SJSA1 (cell line): Measurements from ENCODE around the gene YJEFN3. TPM values are rescaled to one million over a fixed set of nuclear protein-coding genes. Genes with fewer than 3 reads are reported as not detected.

Experiments
- DNase-seq, 2 experiments: peaks; one replicate each; pipeline ENCODE4 v3.0.0-alpha.2; 2015 to 2020; ENCODE audit warnings: low spot score in 2 of 2, low read depth in 1 of 2
- H3K27ac ChIP-seq: fragments of 250-450 bp; sonication (Bioruptor Pico); 2 replicates; pipeline ENCODE4 v1.5.1; 2020; ENCODE audit warnings: mild to moderate bottlenecking, moderate library complexity
- H3K27me3 ChIP-seq: fragments of 250-450 bp; sonication (Bioruptor Pico); replicated peaks from 2 replicates; pipeline ENCODE4 v1.5.1; 2020; ENCODE audit warnings: mild to moderate bottlenecking, moderate library complexity
- H3K36me3 ChIP-seq: fragments of 250-450 bp; sonication (Bioruptor Pico); 2 replicates; pipeline ENCODE4 v1.5.1; 2020; ENCODE audit warnings: mild to moderate bottlenecking
- H3K4me1 ChIP-seq: fragments of 250-450 bp; sonication (Bioruptor Pico); replicated peaks from 2 replicates; pipeline ENCODE4 v1.6.1; 2021; ENCODE audit warnings: mild to moderate bottlenecking
- H3K4me3 ChIP-seq: fragments of 250-450 bp; sonication (Bioruptor Pico); 2 replicates; pipeline ENCODE4 v1.5.1; 2020; ENCODE audit warnings: mild to moderate bottlenecking
- H3K9me3 ChIP-seq: fragments of 250-450 bp; sonication (Bioruptor Pico); replicated peaks from 2 replicates; pipeline ENCODE4 v1.5.1; 2020; ENCODE audit warnings: mild to moderate bottlenecking
- total RNA-seq: library from RNA; depleted of rRNA; stranded (reverse); fragments of >200 nt; shearing (Covaris generic); gene quantifications from 2 replicates; pipeline ENCODE4 v1.2.3, GENCODE V29; 2014; rRNA removed

Gene YJEFN3
- total RNA-seq, result 1.6 and 1.8 TPM in 2 replicates

GRCh38 chr19:19528721-19529490 is at the start of gene YJEFN3:
YJEFN3 (plus strand) TSS chr19:19528911; CDS start chr19:19528933, 22 bp downstream.
- H3K36me3 ChIP-seq, result peaks cover 39% of the 10 kb centered on the region
- no peak within 1 kb of the TSS for H3K4me3 ChIP-seq
- H3K27ac ChIP-seq, result no peak within 1 kb of the TSS
- no peaks in the 10 kb centered on the region for H3K9me3 ChIP-seq
- no peaks in the 10 kb centered on the region for H3K27me3 ChIP-seq
- DNase-seq, result no peak
- peaks cover 6% of the 10 kb centered on the region for H3K4me1 ChIP-seq

DNA sequence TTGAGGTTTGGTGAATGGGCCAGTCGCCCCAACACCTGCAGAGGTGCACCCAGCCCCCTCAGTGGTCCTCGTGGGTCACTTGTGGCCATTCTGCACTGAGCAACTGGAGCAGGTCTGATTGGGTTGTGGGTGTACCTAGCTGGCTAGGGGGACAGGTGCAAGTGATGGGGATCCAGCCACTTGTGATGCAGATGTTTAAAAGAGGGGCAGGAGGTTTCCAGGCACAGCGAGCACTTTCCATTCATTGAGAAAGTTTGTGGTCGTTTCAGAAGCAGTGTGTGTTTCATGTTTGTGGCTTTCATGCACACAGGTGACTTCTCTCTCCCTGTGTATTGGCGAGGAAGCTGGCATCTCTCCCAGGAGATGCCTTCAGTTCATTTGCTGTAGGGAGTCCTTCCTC is 48.0 kb upstream of the YJEFN3 start:
- H3K27ac ChIP-seq, result no peak overlapping the region
- H3K36me3 ChIP-seq, result peaks cover 27% of the 10 kb centered on the region
- no peak overlapping the region for H3K4me3 ChIP-seq
- no peak for DNase-seq
- H3K4me1 ChIP-seq, result no peaks in the 10 kb centered on the region
- no peaks in the 10 kb centered on the region for H3K27me3 ChIP-seq
- no peaks in the 10 kb centered on the region for H3K9me3 ChIP-seq

GRCh38 chr19:19482809-19483596 is 45.7 kb upstream of the YJEFN3 start:
- DNase-seq, result no peak
- Histone ChIP-seq H3K9me3 (no peaks in the 10 kb centered on the region), H3K27me3 (no peaks in the 10 kb centered on the region), H3K4me1 (no peaks in the 10 kb centered on the region), H3K27ac (no peak overlapping the region), H3K4me3 (no peak overlapping the region), H3K36me3 (peaks cover 24% of the 10 kb centered on the region)

- no peaks in the 10 kb centered on the region for H3K9me3 ChIP-seq
- H3K36me3 ChIP-seq, result peaks cover 22% of the 10 kb centered on the region
- H3K4me3 ChIP-seq, result no peak overlapping the region
- H3K27me3 ChIP-seq, result no peaks in the 10 kb centered on the region
- H3K27ac ChIP-seq, result no peak overlapping the region
- peaks cover 14% of the 10 kb centered on the region for H3K4me1 ChIP-seq
- no peak for DNase-seq
Observed at GRCh38 chr19:19485161-19485997, 43.3 kb upstream of the YJEFN3 start.

DNA sequence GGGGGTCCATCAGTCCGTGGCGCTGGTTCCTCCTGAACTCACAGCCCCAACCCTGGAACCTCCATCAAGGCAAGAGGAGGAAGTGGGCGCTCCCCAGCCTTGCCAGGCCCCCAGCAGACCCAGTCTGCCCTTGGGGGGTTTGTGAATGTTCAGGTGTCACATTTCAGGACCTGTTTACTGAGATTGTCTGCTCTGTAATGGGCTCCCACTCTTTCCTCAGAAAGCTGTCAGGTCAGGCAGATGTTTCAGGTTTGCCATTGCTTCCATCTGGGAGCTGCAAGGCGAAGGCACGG is 42.8 kb upstream of the YJEFN3 start:
- Histone ChIP-seq H3K27me3 (no peaks in the 10 kb centered on the region), H3K4me3 (no peak overlapping the region), H3K36me3 (peaks cover 21% of the 10 kb centered on the region), H3K9me3 (no peaks in the 10 kb centered on the region), H3K4me1 (peaks cover 14% of the 10 kb centered on the region), H3K27ac (no peak overlapping the region)
- DNase-seq, result no peak

GRCh38 chr19:19486343-19487076 is 42.2 kb upstream of the YJEFN3 start:
- Histone ChIP-seq H3K9me3 (no peaks in the 10 kb centered on the region), H3K27me3 (no peaks in the 10 kb centered on the region), H3K36me3 (peaks cover 23% of the 10 kb centered on the region), H3K4me3 (no peak overlapping the region), H3K4me1 (peaks cover 14% of the 10 kb centered on the region), H3K27ac (no peak overlapping the region)
- DNase-seq, result no peak

DNA sequence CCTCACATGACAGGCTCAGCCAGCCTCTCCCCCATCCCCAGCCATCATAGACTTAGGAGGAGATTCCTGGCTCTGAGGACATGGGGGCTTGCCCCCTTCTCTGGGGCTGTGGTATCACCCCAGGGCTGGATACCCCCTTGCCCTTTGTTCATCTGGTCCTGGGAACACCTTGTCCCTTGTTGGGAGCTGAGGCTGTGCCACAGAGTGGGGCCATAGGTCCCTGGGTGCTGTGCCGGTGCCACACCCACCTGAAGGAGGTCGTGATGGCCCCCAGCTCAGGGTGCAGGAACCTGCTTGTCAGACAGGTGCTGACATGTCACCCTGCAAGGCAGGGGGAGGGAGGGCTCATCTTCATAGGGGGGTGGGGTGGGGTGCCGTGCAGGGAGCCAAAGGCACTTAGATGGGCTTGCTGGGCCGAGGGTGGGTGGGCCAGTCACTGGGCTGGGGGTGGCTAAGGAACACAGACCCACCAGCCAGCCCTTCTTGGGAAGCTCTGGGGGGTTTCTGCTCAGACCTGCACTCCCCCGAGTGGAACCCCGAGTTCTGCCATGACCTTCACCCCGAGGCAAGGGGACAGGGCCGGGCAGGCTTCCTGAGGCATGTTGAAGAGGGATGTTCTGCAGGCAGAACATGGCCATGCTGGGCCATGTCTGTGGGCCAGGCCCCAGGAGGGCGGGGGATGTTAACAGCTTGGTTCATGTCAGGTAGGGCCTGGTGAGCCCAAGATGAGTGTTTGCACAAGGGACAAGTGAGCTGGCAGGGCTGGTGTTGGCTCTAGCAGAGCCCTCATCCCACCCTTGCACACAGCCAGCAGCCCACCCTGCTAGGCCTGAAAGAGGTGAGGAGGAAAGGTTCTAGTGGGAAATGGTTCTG is 41.4 kb upstream of the YJEFN3 start:
- H3K4me1 ChIP-seq, result peaks cover 14% of the 10 kb centered on the region
- DNase-seq, result no peak
- peaks cover 26% of the 10 kb centered on the region for H3K36me3 ChIP-seq
- H3K27ac ChIP-seq, result no peak overlapping the region
- H3K27me3 ChIP-seq, result no peaks in the 10 kb centered on the region
- no peak overlapping the region for H3K4me3 ChIP-seq
- no peaks in the 10 kb centered on the region for H3K9me3 ChIP-seq

DNA sequence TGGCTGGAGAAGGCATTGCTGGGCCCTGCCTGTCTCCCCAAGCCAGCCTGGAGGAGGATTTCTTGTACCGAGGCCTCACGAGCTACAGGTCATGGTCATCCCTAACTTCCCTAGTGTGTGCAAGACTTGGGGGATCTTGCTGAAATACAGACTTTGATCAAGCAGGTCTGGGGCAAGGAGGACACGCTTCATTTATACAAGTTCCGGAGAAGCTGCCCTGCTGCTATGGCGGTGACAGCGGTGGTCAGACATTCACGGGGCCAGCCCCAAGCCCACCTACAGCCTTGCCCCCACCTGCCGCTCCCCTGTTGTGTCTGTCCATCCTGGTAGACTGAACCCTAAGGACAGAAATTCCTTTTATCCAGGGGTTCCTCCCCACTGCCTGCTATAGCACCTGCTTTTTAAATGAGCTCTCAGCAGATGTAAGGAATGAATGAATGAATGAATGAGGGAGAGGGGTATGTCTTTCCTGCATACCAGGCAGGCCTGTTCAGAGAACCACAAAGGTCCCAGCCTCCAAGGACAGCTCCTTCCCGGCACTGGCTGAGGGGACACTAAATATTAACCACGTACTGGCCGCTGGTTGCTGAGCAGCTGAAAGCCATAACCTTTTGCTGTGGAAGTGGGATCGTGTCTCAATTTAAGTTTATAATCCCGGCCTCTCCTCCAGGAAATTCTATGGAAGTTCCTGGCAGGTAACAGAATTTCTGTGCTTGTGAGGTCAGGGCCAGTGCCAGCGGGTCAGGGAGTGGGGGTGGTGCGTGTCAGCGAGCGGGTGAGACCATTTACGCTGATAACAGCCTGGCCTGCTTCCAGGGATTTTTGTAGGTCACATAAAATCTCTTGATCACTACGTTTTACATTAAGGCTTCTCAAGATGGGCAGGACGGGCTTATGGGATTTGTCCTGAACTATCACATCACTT is 40.5 kb upstream of the YJEFN3 start:
- Histone ChIP-seq H3K4me1 (peaks cover 14% of the 10 kb centered on the region), H3K27me3 (no peaks in the 10 kb centered on the region), H3K36me3 (peaks cover 30% of the 10 kb centered on the region), H3K27ac (no peak overlapping the region), H3K9me3 (no peaks in the 10 kb centered on the region), H3K4me3 (no peak overlapping the region)
- no peak for DNase-seq

DNA sequence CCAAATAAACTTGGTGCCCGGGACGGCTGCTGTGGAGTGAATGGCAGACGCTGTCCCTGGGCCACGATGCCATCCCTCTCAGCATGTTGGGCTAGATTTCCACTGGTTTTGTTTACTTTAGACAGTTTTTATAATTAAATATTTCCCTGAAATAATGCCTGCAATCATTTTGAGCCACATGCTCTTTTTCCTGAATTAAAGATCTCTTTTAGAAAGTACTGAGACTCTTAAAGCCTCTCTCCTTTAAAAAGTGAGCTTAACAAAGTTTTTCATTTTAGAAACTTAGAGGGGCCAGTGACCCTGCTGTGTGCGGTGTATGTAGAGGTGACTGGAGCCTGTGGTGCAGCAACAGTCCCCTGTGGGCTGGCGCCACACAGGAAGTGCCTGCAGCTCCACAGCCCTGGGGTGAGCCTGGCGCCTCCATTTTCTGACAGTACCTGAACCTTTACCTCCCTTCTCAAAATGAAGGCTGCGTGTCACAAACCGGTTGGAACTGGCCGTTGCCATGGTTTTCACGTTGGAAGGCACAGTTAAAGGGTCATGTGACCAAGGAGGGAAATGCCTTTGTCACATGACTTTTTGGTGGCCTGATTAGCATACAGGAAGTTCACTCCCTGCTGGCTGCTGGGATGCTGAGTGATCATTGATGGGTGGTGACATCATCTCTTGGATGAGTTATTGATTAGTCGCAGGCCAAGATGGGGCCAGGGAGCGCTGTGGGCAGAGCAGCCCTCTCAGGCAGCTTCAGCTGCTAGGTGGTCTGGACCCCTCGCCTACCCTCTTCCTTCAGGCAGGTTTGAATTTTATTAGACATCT is 39.6 kb upstream of the YJEFN3 start:
- H3K27me3 ChIP-seq, result no peaks in the 10 kb centered on the region
- peaks cover 14% of the 10 kb centered on the region for H3K4me1 ChIP-seq
- DNase-seq, result peak; percentile 45 to 63
- no peak overlapping the region for H3K4me3 ChIP-seq
- H3K27ac ChIP-seq, result peak overlapping the region; percentile 30
- no peaks in the 10 kb centered on the region for H3K9me3 ChIP-seq
- H3K36me3 ChIP-seq, result peaks cover 35% of the 10 kb centered on the region

DNA sequence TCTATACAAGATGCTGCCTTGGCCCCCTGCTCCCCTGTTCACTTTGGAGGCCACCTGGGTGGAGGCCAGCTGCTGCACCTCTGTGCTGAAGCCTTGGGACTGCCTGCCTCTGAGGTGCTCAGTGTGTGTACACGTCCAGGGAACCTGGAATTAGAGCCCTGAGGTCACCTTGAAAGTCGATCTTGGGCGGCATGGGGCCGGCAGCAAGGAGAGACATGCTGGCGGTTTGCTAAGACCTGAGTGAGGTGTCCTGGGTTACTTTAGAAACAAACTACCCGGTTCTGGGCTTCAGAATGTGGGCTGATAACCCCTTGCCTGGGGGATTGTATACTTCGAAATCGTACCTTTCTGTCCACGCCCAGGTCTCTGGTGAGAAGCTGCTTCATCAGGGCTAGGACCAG is 38.9 kb upstream of the YJEFN3 start:
- H3K27me3 ChIP-seq, result no peaks in the 10 kb centered on the region
- peaks cover 43% of the 10 kb centered on the region for H3K36me3 ChIP-seq
- DNase-seq, result no peak
- no peak overlapping the region for H3K4me3 ChIP-seq
- no peaks in the 10 kb centered on the region for H3K9me3 ChIP-seq
- H3K4me1 ChIP-seq, result peaks cover 14% of the 10 kb centered on the region
- H3K27ac ChIP-seq, result no peak overlapping the region; the same call in 1 of the 2 replicates

GRCh38 chr19:19490214-19490968 is 38.3 kb upstream of the YJEFN3 start:
- peak; percentile 59 to 78 for DNase-seq
- Histone ChIP-seq H3K36me3 (peaks cover 47% of the 10 kb centered on the region), H3K9me3 (no peaks in the 10 kb centered on the region), H3K27me3 (no peaks in the 10 kb centered on the region), H3K27ac (no peak overlapping the region), H3K4me1 (peaks cover 14% of the 10 kb centered on the region), H3K4me3 (no peak overlapping the region)
